DOHH2 (cell line): ENCODE measurements around the gene AXIN2.

ENCODE experiments used
- H3F3A ChIP-seq: fragments of 200-600 bp; sonication (generic), shearing (Covaris generic); 2 replicates; pipeline ENCODE4 v1.6.0; 2016; ENCODE audit warnings: antibody characterized with exemption, mild to moderate bottlenecking; ENCODE audit not compliant: control insufficient read depth, insufficient read depth
- H3K27ac ChIP-seq: fragments of 200-600 bp; sonication (generic); 2 replicates; pipeline ENCODE4 v1.5.1; 2014; ENCODE audit warnings: low read depth, mild to moderate bottlenecking, low read length, moderate library complexity
- H3K27me3 ChIP-seq: fragments of 200-600 bp; sonication (generic); 2 replicates; pipeline ENCODE4 v1.6.1; 2014; ENCODE audit warnings: mild to moderate bottlenecking, low read length, mixed read lengths; ENCODE audit not compliant: control insufficient read depth
- H3K36me3 ChIP-seq: fragments of 200-600 bp; sonication (generic); 2 replicates; pipeline ENCODE4 v1.6.1; 2014; ENCODE audit warnings: mild to moderate bottlenecking, low read length, moderate library complexity, mixed read lengths; ENCODE audit not compliant: control insufficient read depth
- H3K4me1 ChIP-seq: fragments of 200-600 bp; sonication (generic); 2 replicates; pipeline ENCODE4 v1.6.1; 2014; ENCODE audit warnings: mild to moderate bottlenecking, low read length, mixed read lengths; ENCODE audit not compliant: control insufficient read depth
- H3K4me2 ChIP-seq: fragments of 200-600 bp; sonication (generic); 2 replicates; pipeline ENCODE4 v1.6.0; 2014; ENCODE audit warnings: mild to moderate bottlenecking, low read length, moderate library complexity
- H3K4me3 ChIP-seq: fragments of 200-600 bp; sonication (generic); 2 replicates; pipeline ENCODE4 v1.5.1; 2014; ENCODE audit warnings: mild to moderate bottlenecking, low read length, mixed read lengths
- H3K79me2 ChIP-seq: fragments of 200-600 bp; sonication (generic); 2 replicates; pipeline ENCODE4 v1.6.1; 2014; ENCODE audit warnings: mild to moderate bottlenecking, low read length, mixed read lengths; ENCODE audit not compliant: control insufficient read depth
- H3K9me2 ChIP-seq: fragments of 200-600 bp; sonication (generic); replicated peaks from 2 replicates; pipeline ENCODE4 v1.6.1; 2014; ENCODE audit warnings: mild to moderate bottlenecking, low read length, mixed read lengths; ENCODE audit not compliant: control insufficient read depth
- H3K9me3 ChIP-seq: fragments of 200-600 bp; sonication (generic); 2 replicates; pipeline ENCODE4 v1.6.1; 2014; ENCODE audit warnings: antibody characterized with exemption, low read length, mixed read lengths; ENCODE audit not compliant: control insufficient read depth, insufficient read depth
- H4K20me1 ChIP-seq: fragments of 200-600 bp; sonication (generic); 2 replicates; pipeline ENCODE4 v1.6.0; 2014; ENCODE audit warnings: low read depth, mild to moderate bottlenecking, antibody characterized with exemption, low read length, moderate library complexity; ENCODE audit not compliant: control insufficient read depth, insufficient read depth
- EZH2phosphoT487 ChIP-seq: fragments of 200-600 bp; sonication (generic); IDR thresholded peaks from 2 replicates; pipeline ENCODE4 v1.6.1; 2017; ENCODE audit warnings: borderline replicate concordance, mild to moderate bottlenecking, antibody characterized with exemption, low read length, moderate library complexity, mixed read lengths
- TF ChIP-seq, protein P1 (sequence below): fragments of 200-600 bp; sonication (generic); IDR thresholded peaks from one replicate; pipeline ENCODE4 v1.5.1; 2014; ENCODE audit warnings: antibody characterized with exemption, mild to moderate bottlenecking, low read depth, low read length; ENCODE audit not compliant: poor library complexity, severe bottlenecking

Gene AXIN2

DNA sequence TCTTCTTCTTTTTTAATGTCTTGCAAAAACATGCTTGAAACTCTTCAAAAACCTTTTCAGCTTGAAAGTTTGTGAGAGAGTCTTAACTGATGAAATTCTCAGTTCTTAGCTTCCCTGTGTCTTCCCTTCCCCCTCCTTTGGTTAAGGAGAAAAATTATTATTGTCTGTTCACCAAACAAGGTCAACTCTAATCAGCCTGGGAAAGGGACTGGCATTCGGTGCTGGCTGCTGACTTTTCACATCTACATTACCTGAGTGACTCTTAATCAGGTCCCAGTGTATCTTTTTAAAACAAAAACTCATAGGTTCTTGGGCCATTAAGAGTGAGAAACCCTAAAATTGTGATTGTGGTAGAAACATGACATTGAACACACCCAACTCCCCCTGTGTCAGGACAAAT lies 39.1 kb upstream of the AXIN2 start:
- no peaks in the 10 kb centered on the region for H3K4me1 ChIP-seq
- H3K79me2 ChIP-seq = no peaks in the 10 kb centered on the region

DNA sequence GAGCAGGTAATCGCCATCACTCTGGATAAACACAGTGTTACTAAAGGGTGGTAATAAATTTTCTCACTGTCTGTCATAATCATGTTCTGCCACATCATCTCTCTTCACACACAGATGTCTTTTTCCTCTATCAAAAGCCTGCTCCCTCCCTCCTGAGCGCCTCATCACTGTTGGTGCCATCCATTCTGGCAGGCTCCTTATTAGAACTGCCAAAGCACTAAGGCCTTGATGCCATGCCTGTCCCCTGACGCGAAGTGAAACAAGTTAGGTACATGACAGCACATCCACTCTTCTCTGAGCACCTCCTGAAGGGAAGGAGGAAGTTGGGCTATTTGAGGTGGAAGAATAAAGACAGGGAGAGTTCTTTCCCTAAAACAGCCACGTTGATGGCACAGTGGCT lies 38.2 kb upstream of the AXIN2 start:
- H3K4me2 ChIP-seq = no peak overlapping the region
- H4K20me1 ChIP-seq = no peaks in the 10 kb centered on the region
- no peaks in the 10 kb centered on the region for H3K9me2 ChIP-seq
- no peaks in the 10 kb centered on the region for H3K9me3 ChIP-seq
- no peaks in the 10 kb centered on the region for H3K4me1 ChIP-seq
- H3K27ac ChIP-seq = no peak overlapping the region
- TF ChIP-seq EZH2phosphoT487 = no peak
- TF ChIP-seq, protein P1, sequence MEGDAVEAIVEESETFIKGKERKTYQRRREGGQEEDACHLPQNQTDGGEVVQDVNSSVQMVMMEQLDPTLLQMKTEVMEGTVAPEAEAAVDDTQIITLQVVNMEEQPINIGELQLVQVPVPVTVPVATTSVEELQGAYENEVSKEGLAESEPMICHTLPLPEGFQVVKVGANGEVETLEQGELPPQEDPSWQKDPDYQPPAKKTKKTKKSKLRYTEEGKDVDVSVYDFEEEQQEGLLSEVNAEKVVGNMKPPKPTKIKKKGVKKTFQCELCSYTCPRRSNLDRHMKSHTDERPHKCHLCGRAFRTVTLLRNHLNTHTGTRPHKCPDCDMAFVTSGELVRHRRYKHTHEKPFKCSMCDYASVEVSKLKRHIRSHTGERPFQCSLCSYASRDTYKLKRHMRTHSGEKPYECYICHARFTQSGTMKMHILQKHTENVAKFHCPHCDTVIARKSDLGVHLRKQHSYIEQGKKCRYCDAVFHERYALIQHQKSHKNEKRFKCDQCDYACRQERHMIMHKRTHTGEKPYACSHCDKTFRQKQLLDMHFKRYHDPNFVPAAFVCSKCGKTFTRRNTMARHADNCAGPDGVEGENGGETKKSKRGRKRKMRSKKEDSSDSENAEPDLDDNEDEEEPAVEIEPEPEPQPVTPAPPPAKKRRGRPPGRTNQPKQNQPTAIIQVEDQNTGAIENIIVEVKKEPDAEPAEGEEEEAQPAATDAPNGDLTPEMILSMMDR = no peak
- no peaks in the 10 kb centered on the region for H3K79me2 ChIP-seq
- H3K27me3 ChIP-seq = no peaks in the 10 kb centered on the region
- no peaks in the 10 kb centered on the region for H3F3A ChIP-seq
- H3K4me3 ChIP-seq = no peak overlapping the region
- H3K36me3 ChIP-seq = no peaks in the 10 kb centered on the region

More for the DNA sequence above, 39.1 kb upstream of the AXIN2 start:
- TF ChIP-seq EZH2phosphoT487 = no peak
- TF ChIP-seq, protein P1 = no peak
- Histone ChIP-seq H3K9me3 (no peaks in the 10 kb centered on the region), H4K20me1 (no peaks in the 10 kb centered on the region), H3K9me2 (no peaks in the 10 kb centered on the region), H3K27me3 (no peaks in the 10 kb centered on the region), H3K4me2 (no peak overlapping the region), H3K36me3 (no peaks in the 10 kb centered on the region), H3F3A (no peaks in the 10 kb centered on the region), H3K4me3 (no peak overlapping the region), H3K27ac (no peak overlapping the region)

DNA sequence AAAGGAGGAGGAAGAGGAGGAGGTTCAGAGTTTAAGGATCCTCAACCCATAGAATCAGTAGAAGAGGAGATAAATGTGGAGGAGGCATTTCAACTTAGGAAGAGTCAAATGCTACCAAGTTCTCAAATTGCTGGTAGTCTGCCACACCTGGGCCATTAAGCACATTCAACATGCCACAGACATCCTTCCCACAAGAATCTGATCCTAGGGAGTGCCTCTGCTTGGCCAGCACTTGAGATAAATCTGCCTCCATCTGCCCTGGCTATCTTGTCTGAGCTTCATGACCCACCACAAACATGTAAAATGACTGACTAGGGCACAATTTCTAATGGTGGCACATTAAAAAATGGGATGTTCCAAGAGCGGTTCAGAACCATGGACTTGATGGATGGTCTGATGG lies 37.3 kb upstream of the AXIN2 start:
- no peak overlapping the region for H3K4me2 ChIP-seq

More for the DNA sequence above, 37.3 kb upstream of the AXIN2 start:
- H3K4me1 ChIP-seq = no peaks in the 10 kb centered on the region
- no peaks in the 10 kb centered on the region for H3K36me3 ChIP-seq
- H3K27ac ChIP-seq = no peak overlapping the region
- H3K79me2 ChIP-seq = no peaks in the 10 kb centered on the region
- TF ChIP-seq EZH2phosphoT487 = no peak
- TF ChIP-seq, protein P1 = no peak
- H4K20me1 ChIP-seq = no peaks in the 10 kb centered on the region
- H3F3A ChIP-seq = no peaks in the 10 kb centered on the region
- no peak overlapping the region for H3K4me3 ChIP-seq
- H3K9me3 ChIP-seq = no peaks in the 10 kb centered on the region
- H3K9me2 ChIP-seq = no peaks in the 10 kb centered on the region
- no peaks in the 10 kb centered on the region for H3K27me3 ChIP-seq
